Peyer's patch (tissue), 4 donors: ENCODE results near the gene CSGALNACT2. TPM values are rescaled to one million over a fixed set of nuclear protein-coding genes. Genes with fewer than 3 reads are reported as not detected.

Experiments
- DNase-seq, 3 donors: peaks; one replicate each; pipeline ENCODE4 v3.0.0-alpha.2; 2017 to 2019
- H3K27ac ChIP-seq, 4 donors: fragments of 200-600 bp; sonication (generic); one replicate each; pipeline ENCODE4 v1.5.1; 2016 to 2019
- H3K27me3 ChIP-seq, 2 donors: fragments of 200-600 bp; sonication (generic); one replicate each; pipeline ENCODE4 v1.5.1; 2019
- H3K36me3 ChIP-seq, 3 donors: fragments of 200-600 bp; sonication (generic); one replicate each; pipeline ENCODE4 v1.5.1; 2016 to 2019
- H3K4me1 ChIP-seq, 4 donors: fragments of 200-600 bp; sonication (generic); one replicate each; pipeline ENCODE4 v1.5.1; 2016 to 2019
- H3K4me3 ChIP-seq, 4 donors: fragments of 200-600 bp; sonication (generic); 1 replicate in 3 of 4; 2 replicates in 1 of 4; pipeline ENCODE4 v1.5.1; 2016 to 2019; ENCODE audit warnings: mild to moderate bottlenecking in 1 of 4
- H3K9me3 ChIP-seq, 4 donors: fragments of 200-600 bp; sonication (generic); one replicate each; pipeline ENCODE4 v1.5.1; 2016 to 2019; ENCODE audit warnings: mild to moderate bottlenecking in 1 of 4
- POLR2A ChIP-seq, 2 donors: fragments of 450-650 bp; IDR thresholded peaks; one replicate each; pipeline ENCODE4 v1.5.1; 2017; ENCODE audit warnings: antibody characterized with exemption in 2 of 2, mild to moderate bottlenecking in 2 of 2, moderate library complexity in 2 of 2
- total RNA-seq, 4 donors: library from RNA; depleted of rRNA; stranded (reverse); fragments of >200 nt; gene quantifications; one replicate each; pipeline ENCODE4 v1.1.0, GENCODE V29; 2016
- TF ChIP-seq, protein P1 (sequence below), 6 experiments: fragments of 450-650 bp in 4 of 6; fragments of 200-600 bp in 2 of 6; sonication (generic) in 1 of 6; IDR thresholded peaks; one replicate each; pipeline ENCODE4 v1.5.1; 2017 to 2019; ENCODE audit warnings: antibody characterized with exemption in 6 of 6, mild to moderate bottlenecking in 3 of 6, moderate library complexity in 1 of 6

CSGALNACT2 gene
- total RNA-seq, 4 donors from 2014 or later, result 5.8 to 24.8 (median 7.9) TPM

- H3K27me3 ChIP-seq, result no peaks in the 10 kb centered on the region
- H3K27ac ChIP-seq, result no peak overlapping the region
- no peaks in the 10 kb centered on the region for H3K9me3 ChIP-seq
- no peaks in the 10 kb centered on the region for H3K4me1 ChIP-seq
- no peak for DNase-seq
- H3K4me3 ChIP-seq, result no peak overlapping the region
- H3K36me3 ChIP-seq, result no peaks in the 10 kb centered on the region
- TF ChIP-seq POLR2A (IDR thresholded peaks at IDR 0.05), result no peak
- TF ChIP-seq, protein P1, sequence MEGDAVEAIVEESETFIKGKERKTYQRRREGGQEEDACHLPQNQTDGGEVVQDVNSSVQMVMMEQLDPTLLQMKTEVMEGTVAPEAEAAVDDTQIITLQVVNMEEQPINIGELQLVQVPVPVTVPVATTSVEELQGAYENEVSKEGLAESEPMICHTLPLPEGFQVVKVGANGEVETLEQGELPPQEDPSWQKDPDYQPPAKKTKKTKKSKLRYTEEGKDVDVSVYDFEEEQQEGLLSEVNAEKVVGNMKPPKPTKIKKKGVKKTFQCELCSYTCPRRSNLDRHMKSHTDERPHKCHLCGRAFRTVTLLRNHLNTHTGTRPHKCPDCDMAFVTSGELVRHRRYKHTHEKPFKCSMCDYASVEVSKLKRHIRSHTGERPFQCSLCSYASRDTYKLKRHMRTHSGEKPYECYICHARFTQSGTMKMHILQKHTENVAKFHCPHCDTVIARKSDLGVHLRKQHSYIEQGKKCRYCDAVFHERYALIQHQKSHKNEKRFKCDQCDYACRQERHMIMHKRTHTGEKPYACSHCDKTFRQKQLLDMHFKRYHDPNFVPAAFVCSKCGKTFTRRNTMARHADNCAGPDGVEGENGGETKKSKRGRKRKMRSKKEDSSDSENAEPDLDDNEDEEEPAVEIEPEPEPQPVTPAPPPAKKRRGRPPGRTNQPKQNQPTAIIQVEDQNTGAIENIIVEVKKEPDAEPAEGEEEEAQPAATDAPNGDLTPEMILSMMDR (IDR thresholded peaks at IDR 0.05), result no peak
Measured at GRCh38 chr10:43114088-43114742, 24.0 kb upstream of the CSGALNACT2 start.

- no peaks in the 10 kb centered on the region for H3K36me3 ChIP-seq
- DNase-seq, result peak in 1 of 3 donors; percentile 33
Measured at GRCh38 chr10:43114743-43115611, 23.3 kb upstream of the CSGALNACT2 start.

GRCh38 chr10:43115881-43116595 lies 22.2 kb upstream of the CSGALNACT2 start:
- Histone ChIP-seq H3K27ac (no peak overlapping the region), H3K36me3 (no peaks in the 10 kb centered on the region), H3K4me1 (no peaks in the 10 kb centered on the region), H3K9me3 (no peaks in the 10 kb centered on the region), H3K27me3 (no peaks in the 10 kb centered on the region), H3K4me3 (no peak overlapping the region)
- DNase-seq, result peak in 1 of 3 donors; percentile 37
- TF ChIP-seq, protein P1 (IDR thresholded peaks at IDR 0.05), result no peak
- TF ChIP-seq POLR2A (IDR thresholded peaks at IDR 0.05), result no peak

More at GRCh38 chr10:43114743-43115611, 23.3 kb upstream of the CSGALNACT2 start:
- no peaks in the 10 kb centered on the region for H3K4me1 ChIP-seq
- no peak for TF ChIP-seq POLR2A (IDR thresholded peaks at IDR 0.05)
- TF ChIP-seq, protein P1 (IDR thresholded peaks at IDR 0.05), result no peak
- no peaks in the 10 kb centered on the region for H3K27me3 ChIP-seq
- H3K9me3 ChIP-seq, result no peaks in the 10 kb centered on the region
- H3K27ac ChIP-seq, result no peak overlapping the region
- H3K4me3 ChIP-seq, result no peak overlapping the region

- H3K27ac ChIP-seq, result no peak overlapping the region
- no peaks in the 10 kb centered on the region for H3K4me1 ChIP-seq
- DNase-seq, result peak in 1 of 3 donors; percentile 8
- TF ChIP-seq, protein P1 (IDR thresholded peaks at IDR 0.05), result no peak
- TF ChIP-seq POLR2A (IDR thresholded peaks at IDR 0.05), result no peak
- no peak overlapping the region for H3K4me3 ChIP-seq
- H3K9me3 ChIP-seq, result no peaks in the 10 kb centered on the region
- H3K27me3 ChIP-seq, result no peaks in the 10 kb centered on the region
- no peaks in the 10 kb centered on the region for H3K36me3 ChIP-seq
Measured at GRCh38 chr10:43116596-43116995, 21.6 kb upstream of the CSGALNACT2 start.

DNA sequence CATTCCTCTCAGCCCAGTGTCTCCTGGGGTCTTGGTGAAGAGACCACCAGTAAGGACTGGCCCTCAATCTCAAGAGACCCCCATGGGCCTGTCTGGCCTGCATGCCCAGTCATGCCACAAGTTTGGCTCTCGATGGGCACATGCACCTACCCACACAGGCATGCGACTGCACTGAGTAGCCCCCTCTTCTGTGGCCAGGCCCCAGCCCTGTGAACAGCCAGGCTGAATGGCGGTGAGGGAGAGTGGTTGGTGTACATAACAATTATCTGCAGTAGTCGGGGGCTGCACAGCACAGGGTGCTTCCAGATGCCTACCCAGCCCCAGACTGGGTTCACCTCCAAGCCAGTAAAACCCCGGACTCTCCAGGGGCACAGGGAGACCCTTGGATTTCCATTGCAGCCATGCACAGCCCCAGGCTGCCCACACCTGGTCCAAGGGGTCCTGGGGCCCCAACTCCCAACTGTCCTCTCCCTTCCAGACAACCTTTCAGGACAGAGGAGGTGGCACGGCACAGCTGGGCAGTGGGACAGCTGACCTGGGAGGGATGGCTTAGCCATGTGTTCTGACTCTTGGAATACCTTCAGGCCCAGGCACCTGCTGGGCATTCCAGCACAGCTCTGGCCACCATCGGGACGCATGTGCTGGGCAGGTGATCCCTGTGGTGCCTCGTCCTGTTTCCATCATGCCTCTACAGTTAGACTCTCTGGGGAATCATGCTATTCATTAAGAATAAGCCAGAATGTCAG lies 21.0 kb upstream of the CSGALNACT2 start:
- peak in 1 of 3 donors; percentile 28 for DNase-seq
- H3K27ac ChIP-seq, result no peak overlapping the region
- no peaks in the 10 kb centered on the region for H3K27me3 ChIP-seq
- H3K4me1 ChIP-seq, result no peaks in the 10 kb centered on the region
- H3K36me3 ChIP-seq, result no peaks in the 10 kb centered on the region
- H3K9me3 ChIP-seq, result no peaks in the 10 kb centered on the region
- TF ChIP-seq POLR2A (IDR thresholded peaks at IDR 0.05), result no peak
- TF ChIP-seq, protein P1 (IDR thresholded peaks at IDR 0.05), result no peak
- H3K4me3 ChIP-seq, result no peak overlapping the region
